ENCODE results near the gene B4GALT6.

- TF ChIP-seq POLR2A (IDR thresholded peaks at IDR 0.05) (no peak), POLR2AphosphoS5 (IDR thresholded peaks at IDR 0.05) (no peak)
Measured at GRCh38 chr18:31619291-31619690, 65.1 kb downstream of the B4GALT6 start.

All from upper lobe of left lung (tissue), 4 donors.